Caco-2 (cell line): ENCODE results near the gene ZBTB32. TPM values are rescaled to one million over a fixed set of nuclear protein-coding genes. Genes with fewer than 3 reads are reported as not detected.

Experiments used
- BruUV-seq: library from RNA; stranded (reverse); fragments of 400-500 nt; replicated peaks from 2 replicates; lab custom pipeline; 2021; lab: Mats Ljungman, UMichigan
- CTCF ChIA-PET: fragments of 300-600 bp; sonication (Branson Sonifier 250); formaldehyde crosslinking; loops from one replicate; lab custom pipeline; 2022; ENCODE audit warnings: antibody characterized with exemption; lab: Charles Lee
- POLR2A ChIA-PET: fragments of 300-600 bp; sonication (Branson Sonifier 250); formaldehyde crosslinking; loops from one replicate; lab custom pipeline; 2022; ENCODE audit warnings: antibody characterized with exemption; lab: Charles Lee
- DNase-seq, 2 experiments: peaks; one replicate each; pipeline versions ENCODE4 v3.0.0 to v3.0.0-alpha.2; 2020 to 2022
- H3K27me3 ChIP-seq: replicated peaks from 2 replicates; pipeline ENCODE4 v1.6.0; 2011; ENCODE audit warnings: low read length; ENCODE audit not compliant: control insufficient read depth, insufficient read depth
- H3K36me3 ChIP-seq: 2 replicates; pipeline ENCODE4 v1.5.1; 2011; ENCODE audit warnings: low read length; ENCODE audit not compliant: control insufficient read depth, insufficient read depth
- H3K4me1 ChIP-seq: fragments of 250-450 bp; sonication (Bioruptor Pico); 2 replicates; pipeline ENCODE4 v1.5.1; 2020; ENCODE audit warnings: mild to moderate bottlenecking
- H3K4me3 ChIP-seq: 2 replicates; pipeline ENCODE4 v1.5.1; 2011; ENCODE audit warnings: low read depth, mild to moderate bottlenecking, control low read depth, low read length
- H3K9me3 ChIP-seq: fragments of 250-450 bp; sonication (Bioruptor Pico); 2 replicates; pipeline ENCODE4 v1.5.1; 2020; ENCODE audit warnings: mild to moderate bottlenecking, moderate library complexity
- H3K27ac Mint-ChIP-seq: one replicate; pipeline ENCODE4 v1.8.0; 2022; ENCODE audit warnings: mixed read lengths; ENCODE audit not compliant: unreplicated experiment
- H3K27me3 Mint-ChIP-seq: one replicate; pipeline ENCODE4 v1.8.0; 2022; ENCODE audit warnings: mixed read lengths; ENCODE audit not compliant: insufficient read depth, unreplicated experiment
- H3K36me3 Mint-ChIP-seq: one replicate; pipeline ENCODE4 v1.8.0; 2022; ENCODE audit warnings: mild to moderate bottlenecking, mixed read lengths; ENCODE audit not compliant: insufficient read depth, unreplicated experiment
- H3K4me1 Mint-ChIP-seq: one replicate; pipeline ENCODE4 v1.8.0; 2022; ENCODE audit warnings: low read depth, mixed read lengths; ENCODE audit not compliant: unreplicated experiment
- H3K4me3 Mint-ChIP-seq: one replicate; pipeline ENCODE4 v1.8.0; 2022; ENCODE audit warnings: mild to moderate bottlenecking, moderate library complexity, mixed read lengths; ENCODE audit not compliant: unreplicated experiment
- H3K9me3 Mint-ChIP-seq: one replicate; pipeline ENCODE4 v1.8.0; 2022; ENCODE audit warnings: mixed read lengths; ENCODE audit not compliant: unreplicated experiment
- CTCF ChIP-seq, 2 experiments: fragments of 200-600 bp in 1 of 2; IDR thresholded peaks; 1 replicate in 1 of 2; 2 replicates in 1 of 2; pipeline versions ENCODE4 v1.5.1 to v1.8.0; 2011 to 2022; ENCODE audit warnings: antibody characterized with exemption in 1 of 2, control low read depth in 1 of 2, inconsistent platforms in 1 of 2, low read depth in 1 of 2, low read length in 1 of 2, mild to moderate bottlenecking in 1 of 2, moderate library complexity in 1 of 2; ENCODE audit not compliant: insufficient read depth in 1 of 2, severe bottlenecking in 1 of 2, unreplicated experiment in 1 of 2
- intact Hi-C: fragments of 100-400 bp; cut with micrococcal nuclease; formaldehyde crosslinking; loops from one replicate; pipeline ENCODE4 v1.10.0; 2022; ENCODE audit not compliant: unreplicated experiment
- total RNA-seq: library from RNA; stranded (reverse); gene quantifications from 2 replicates; pipeline ENCODE4 v1.2.3, GENCODE V29; 2022

ZBTB32 gene
- total RNA-seq, 1 experiment from 2014 or later, result not detected

DNA sequence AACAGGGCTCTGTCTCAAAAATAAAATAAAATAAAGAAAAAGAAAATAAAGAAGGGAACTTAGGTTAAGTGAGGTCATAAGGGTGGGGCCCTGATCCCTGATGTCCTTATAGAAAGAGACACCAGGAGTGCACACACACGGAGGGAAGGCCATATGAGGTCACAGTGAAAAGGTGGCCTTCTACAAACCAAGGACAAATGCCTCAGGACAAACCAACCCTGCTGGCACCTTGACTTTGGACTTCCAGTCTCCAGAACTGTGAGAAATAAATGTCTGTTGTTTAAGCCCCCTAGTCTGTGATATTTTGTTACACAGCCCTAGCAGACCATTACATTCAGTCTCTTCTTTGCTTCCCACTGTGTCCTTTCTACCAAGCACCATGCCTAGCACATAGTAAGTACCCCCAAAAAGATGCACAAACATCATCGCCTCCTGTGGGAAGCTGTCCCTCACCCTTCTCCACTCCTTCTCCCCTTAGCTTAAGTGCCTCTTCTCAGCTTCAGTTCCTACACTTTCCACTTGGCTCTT, 8.4 kb upstream of the ZBTB32 start:
- H3K27ac Mint-ChIP-seq, result no peak overlapping the region
- no peaks in the 10 kb centered on the region for H3K27me3 Mint-ChIP-seq
- no peaks in the 10 kb centered on the region for H3K4me1 ChIP-seq
- ChIA-PET POLR2A (interaction anchor here (0.5 kb wide), 1 partner anchor 19 kb away, joined by 3 read pairs; no protein-coding TSS in a partner anchor), CTCF (interaction anchor here (0.6 kb wide), 1 partner anchor 25 kb away, joined by 4 read pairs; no protein-coding TSS in a partner anchor)
- no peaks in the 10 kb centered on the region; the same call in 1 of the 2 replicates for H3K9me3 ChIP-seq
- no peaks in the 10 kb centered on the region for H3K36me3 ChIP-seq
- intact Hi-C loops, result no loop called here
- no peak for DNase-seq
- BruUV-seq, result no TSS peak
- no peak overlapping the region for H3K4me3 ChIP-seq
- no peak overlapping the region for H3K4me3 Mint-ChIP-seq
- no peaks in the 10 kb centered on the region for H3K9me3 Mint-ChIP-seq
- peaks cover 6% of the 10 kb centered on the region for H3K4me1 Mint-ChIP-seq
- no peak for TF ChIP-seq CTCF (IDR thresholded peaks at IDR 0.05; ENCODE audit: insufficient read depth in 1 of 2, low read depth in 1 of 2, low read length in 1 of 2, severe bottlenecking in 1 of 2, unreplicated experiment in 1 of 2)
- H3K36me3 Mint-ChIP-seq, result no peaks in the 10 kb centered on the region
- no peaks in the 10 kb centered on the region for H3K27me3 ChIP-seq

DNA sequence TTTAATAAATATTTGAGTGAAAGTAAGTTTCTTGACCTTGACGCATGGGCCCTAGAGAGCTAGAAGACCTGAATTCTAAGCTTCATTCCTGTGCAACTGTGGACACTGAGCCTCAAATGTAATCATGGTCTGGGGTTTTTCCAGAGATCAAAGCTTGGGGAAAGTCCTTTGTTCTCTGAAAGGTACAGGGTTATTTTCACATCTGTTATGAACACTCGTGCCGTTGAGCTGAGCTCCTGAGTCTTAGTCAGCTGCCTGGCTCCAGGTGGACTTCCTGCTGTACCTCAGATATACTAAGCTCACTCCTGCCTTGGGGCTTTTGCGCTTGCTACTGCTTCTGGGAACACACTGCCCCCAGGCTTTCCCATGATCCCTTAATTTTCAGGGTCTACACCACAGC, 7.5 kb upstream of the ZBTB32 start:
- H3K9me3 ChIP-seq, result no peaks in the 10 kb centered on the region; the same call in 1 of the 2 replicates
- no peaks in the 10 kb centered on the region for H3K36me3 ChIP-seq
- Mint-ChIP-seq H3K4me3 (no peak overlapping the region), H3K4me1 (peaks cover 6% of the 10 kb centered on the region), H3K27me3 (no peaks in the 10 kb centered on the region), H3K27ac (no peak overlapping the region), H3K36me3 (no peaks in the 10 kb centered on the region), H3K9me3 (no peaks in the 10 kb centered on the region)
- H3K27me3 ChIP-seq, result no peaks in the 10 kb centered on the region
- no TSS peak for BruUV-seq
- ChIA-PET CTCF (interaction anchor here (0.6 to 1.1 kb wide), 3 partner anchors 19 to 157 kb away, joined by 3 to 4 read pairs (median 3); no protein-coding TSS in a partner anchor), POLR2A (interaction anchor here (0.5 to 1.3 kb wide), 2 partner anchors 18 to 49 kb away, joined by 3 to 4 read pairs; partner anchors contain the start of gene COX6B1)
- no peak overlapping the region for H3K4me3 ChIP-seq
- TF ChIP-seq CTCF (IDR thresholded peaks at IDR 0.05; ENCODE audit: insufficient read depth in 1 of 2, low read depth in 1 of 2, low read length in 1 of 2, severe bottlenecking in 1 of 2, unreplicated experiment in 1 of 2), result no peak
- peak in 1 of 2 experiments; percentile 19 for DNase-seq
- H3K4me1 ChIP-seq, result no peaks in the 10 kb centered on the region
- intact Hi-C loops, result no loop called here

DNA sequence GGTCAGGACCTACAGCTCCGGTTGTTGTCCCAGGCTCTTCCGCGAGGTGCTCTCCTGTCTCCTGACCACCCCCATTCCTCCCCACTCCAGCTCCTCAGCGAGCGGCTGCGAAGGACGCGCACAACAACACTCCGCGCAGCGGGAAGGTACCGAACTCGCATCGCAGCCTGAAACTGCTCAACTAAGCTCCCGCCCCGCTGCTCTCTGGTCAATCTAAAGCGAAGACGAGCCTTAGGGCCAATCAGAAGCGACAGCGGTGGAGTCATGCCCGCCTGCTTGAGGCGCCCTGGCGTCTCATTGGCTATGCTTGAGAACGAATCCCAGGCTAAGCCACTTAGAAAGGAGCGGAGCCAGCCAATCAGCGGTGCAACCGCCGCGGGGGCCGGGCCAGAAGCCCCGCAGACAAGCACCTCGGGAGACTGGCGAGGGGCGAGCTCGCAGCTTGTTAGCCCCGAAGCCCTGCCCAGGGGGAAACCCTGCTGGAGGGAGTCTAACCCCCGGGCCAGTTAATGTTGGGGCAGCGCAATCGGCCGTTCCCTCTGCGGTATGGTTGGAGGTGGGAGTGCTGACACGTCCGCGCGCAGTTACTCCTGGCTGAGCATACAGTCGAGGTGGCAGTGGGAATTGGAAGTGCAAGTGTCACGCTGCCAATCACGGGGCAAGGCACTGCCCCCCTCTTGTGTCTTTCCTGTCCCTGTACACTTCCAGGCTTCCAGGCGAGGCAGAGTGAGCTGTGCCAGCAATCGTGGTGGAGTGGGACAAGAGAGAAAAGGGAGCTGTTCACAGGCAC, 1.9 kb upstream of the ZBTB32 start:
- Histone ChIP-seq H3K36me3 (no peaks in the 10 kb centered on the region), H3K9me3 (no peaks in the 10 kb centered on the region), H3K27me3 (no peaks in the 10 kb centered on the region), H3K4me3 (peak overlapping the region; percentile 71), H3K4me1 (no peaks in the 10 kb centered on the region)
- peaks cover 6% of the 10 kb centered on the region for H3K4me1 Mint-ChIP-seq
- intact Hi-C loops, result loop anchor here (1.0 to 5.0 kb wide), 3 partner anchors 9 to 350 kb away; partner anchors contain the start of genes THAP8 and WDR62
- H3K27ac Mint-ChIP-seq, result peak overlapping the region; percentile 64
- CTCF ChIA-PET, result interaction anchor here (0.5 to 1.7 kb wide), 14 partner anchors 8 to 229 kb away, joined by 3 to 8 read pairs (median 4); partner anchors contain the start of genes COX6B1, LIN37, PSENEN and U2AF1L4
- peaks cover 3% of the 10 kb centered on the region for H3K27me3 Mint-ChIP-seq
- H3K36me3 Mint-ChIP-seq, result peaks cover 9% of the 10 kb centered on the region
- TF ChIP-seq CTCF (IDR thresholded peaks at IDR 0.05; ENCODE audit: insufficient read depth in 1 of 2, low read depth in 1 of 2, low read length in 1 of 2, severe bottlenecking in 1 of 2, unreplicated experiment in 1 of 2), result no peak
- H3K4me3 Mint-ChIP-seq, result peak overlapping the region; percentile 82
- no peaks in the 10 kb centered on the region for H3K9me3 Mint-ChIP-seq
- no TSS peak for BruUV-seq
- POLR2A ChIA-PET, result interaction anchor here (0.5 to 1.2 kb wide), 7 partner anchors 18 to 435 kb away, joined by 3 to 9 read pairs (median 3); partner anchors contain the start of genes COX6B1 and LIN37
- peak; percentile 95 to 98 for DNase-seq
